HEK293 (cell line): Measurements from ENCODE around the gene NOXO1.
A peak's percentile ranks its signal among the peaks of the same experiment; 100 is the strongest.

ENCODE experiments used
- CTCF ChIA-PET: fragments of 350-600 bp; formaldehyde crosslinking; extraction: SDS; loops from one replicate; lab custom pipeline; 2021; ENCODE audit warnings: antibody characterized with exemption; lab: Yijun Ruan, JAX
- POLR2A ChIA-PET: fragments of 300-600 bp; formaldehyde crosslinking; extraction: SDS; loops from one replicate; lab custom pipeline; 2020; ENCODE audit warnings: antibody characterized with exemption, inconsistent platforms; lab: Yijun Ruan, JAX
- H3K27ac ChIP-seq: fragments of 200-500 bp; sonication (Bioruptor generic); 2 replicates; pipeline ENCODE4 v1.5.1; 2014; ENCODE audit warnings: low read depth, low read length, control low read depth, inconsistent platforms; ENCODE audit errors: extremely low read depth
- H3K36me3 ChIP-seq, 2 experiments: fragments of 200-500 bp in 1 of 2; sonication (Bioruptor generic) in 1 of 2; 1 replicate in 1 of 2; 2 replicates in 1 of 2; pipeline ENCODE4 v1.5.1; 2014 to 2017; ENCODE audit warnings: inconsistent platforms in 2 of 2, low read length in 2 of 2; ENCODE audit not compliant: control insufficient read depth in 2 of 2, insufficient read depth in 1 of 2
- H3K4me1 ChIP-seq: fragments of 200-500 bp; sonication (Bioruptor generic); 2 replicates; pipeline ENCODE4 v1.5.1; 2014; ENCODE audit warnings: mild to moderate bottlenecking, low read length, inconsistent platforms; ENCODE audit not compliant: control insufficient read depth, insufficient read depth
- H3K4me3 ChIP-seq: 2 replicates; pipeline ENCODE4 v1.5.1; 2011; ENCODE audit warnings: low read depth, mild to moderate bottlenecking, control low read depth, low read length, moderate library complexity
- H3K9me3 ChIP-seq: fragments of 200-500 bp; sonication (Bioruptor generic); 2 replicates; pipeline ENCODE4 v1.5.1; 2014; ENCODE audit warnings: low read depth, low read length, inconsistent platforms; ENCODE audit not compliant: control insufficient read depth, insufficient read depth
- CTCF ChIP-seq: fragments of 450-650 bp; formaldehyde crosslinking; IDR thresholded peaks from 2 replicates; pipeline ENCODE4 v1.5.1; 2016; ENCODE audit warnings: missing biosample characterization, missing genetic modification characterization
- GLIS2 ChIP-seq: fragments of 450-650 bp; formaldehyde crosslinking; IDR thresholded peaks from 2 replicates; pipeline ENCODE4 v1.5.1; 2016; ENCODE audit warnings: missing biosample characterization, missing genetic modification characterization
- IKZF3 ChIP-seq: fragments of 450-650 bp; IDR thresholded peaks from 2 replicates; pipeline ENCODE4 v1.5.0; 2018; ENCODE audit warnings: missing biosample characterization, mild to moderate bottlenecking, missing genetic modification characterization, moderate library complexity
- KLF1 ChIP-seq: fragments of 450-650 bp; formaldehyde crosslinking; IDR thresholded peaks from 2 replicates; pipeline ENCODE4 v1.5.1; 2016; ENCODE audit warnings: missing biosample characterization, missing genetic modification characterization
- KLF7 ChIP-seq: fragments of 450-650 bp; formaldehyde crosslinking; IDR thresholded peaks from 2 replicates; pipeline ENCODE4 v1.5.1; 2016; ENCODE audit warnings: missing biosample characterization, missing genetic modification characterization, borderline replicate concordance
- KLF9 ChIP-seq: fragments of 450-650 bp; formaldehyde crosslinking; IDR thresholded peaks from 2 replicates; pipeline ENCODE4 v1.5.1; 2016; ENCODE audit warnings: missing biosample characterization, missing genetic modification characterization, low read depth
- SP2 ChIP-seq: fragments of 450-650 bp; formaldehyde crosslinking; IDR thresholded peaks from 2 replicates; pipeline ENCODE4 v1.5.1; 2016; ENCODE audit warnings: missing biosample characterization, missing genetic modification characterization
- ZBTB11 ChIP-seq: fragments of 450-650 bp; formaldehyde crosslinking; conservative IDR thresholded peaks from 2 replicates; pipeline ENCODE4 v1.5.1; 2016; ENCODE audit warnings: low read depth, missing biosample characterization, missing genetic modification characterization
- ZBTB26 ChIP-seq: fragments of 450-650 bp; formaldehyde crosslinking; optimal IDR thresholded peaks from 2 replicates; pipeline ENCODE3; 2016; ENCODE audit warnings: missing biosample characterization, mild to moderate bottlenecking, missing genetic modification characterization
- ZBTB7A ChIP-seq: fragments of 450-650 bp; formaldehyde crosslinking; IDR thresholded peaks from 2 replicates; pipeline ENCODE4 v1.5.1; 2016; ENCODE audit warnings: low read depth, missing biosample characterization, missing genetic modification characterization
- ZBTB8A ChIP-seq: fragments of 450-650 bp; formaldehyde crosslinking; IDR thresholded peaks from 2 replicates; pipeline ENCODE4 v1.5.1; 2016; ENCODE audit warnings: missing biosample characterization, missing genetic modification characterization
- ZEB2 ChIP-seq: fragments of 450-650 bp; formaldehyde crosslinking; IDR thresholded peaks from 2 replicates; pipeline ENCODE4 v1.5.1; 2016; ENCODE audit warnings: missing biosample characterization, missing genetic modification characterization
- ZNF335 ChIP-seq: fragments of 450-650 bp; formaldehyde crosslinking; conservative IDR thresholded peaks from 2 replicates; pipeline ENCODE4 v1.5.1; 2016; ENCODE audit warnings: missing biosample characterization, missing genetic modification characterization
- ZNF341 ChIP-seq: fragments of 450-650 bp; formaldehyde crosslinking; IDR thresholded peaks from 2 replicates; pipeline ENCODE4; 2016; ENCODE audit warnings: low read depth, missing biosample characterization, missing genetic modification characterization
- ZNF394 ChIP-seq: fragments of 450-650 bp; formaldehyde crosslinking; IDR thresholded peaks from 2 replicates; pipeline ENCODE4 v1.5.1; 2016; ENCODE audit warnings: missing biosample characterization, missing genetic modification characterization, mild to moderate bottlenecking, moderate library complexity, borderline replicate concordance
- ZNF501 ChIP-seq: fragments of 450-650 bp; formaldehyde crosslinking; IDR thresholded peaks from 2 replicates; pipeline ENCODE4 v1.5.1; 2016; ENCODE audit warnings: missing biosample characterization, missing genetic modification characterization
- ZNF621 ChIP-seq: fragments of 450-650 bp; formaldehyde crosslinking; IDR thresholded peaks from 2 replicates; pipeline ENCODE4 v1.5.1; 2017; ENCODE audit warnings: missing biosample characterization, missing genetic modification characterization
- ZNF76 ChIP-seq: fragments of 450-650 bp; formaldehyde crosslinking; IDR thresholded peaks from 2 replicates; pipeline ENCODE4; 2016; ENCODE audit warnings: low read depth, missing biosample characterization, missing genetic modification characterization, borderline replicate concordance
- ZXDB ChIP-seq: fragments of 450-650 bp; formaldehyde crosslinking; IDR thresholded peaks from 2 replicates; pipeline ENCODE4 v1.5.1; 2016; ENCODE audit warnings: missing biosample characterization, missing genetic modification characterization
- TF ChIP-seq, protein P1 (sequence below): fragments of 450-650 bp; formaldehyde crosslinking; IDR thresholded peaks from 2 replicates; pipeline ENCODE4 v1.5.1; 2016; ENCODE audit warnings: missing biosample characterization, missing genetic modification characterization
- TF ChIP-seq, protein P2 (sequence below): fragments of 450-650 bp; formaldehyde crosslinking; IDR thresholded peaks from 2 replicates; pipeline ENCODE4 v1.5.1; 2016; ENCODE audit warnings: missing biosample characterization, missing genetic modification characterization
- TF ChIP-seq, protein P3 (sequence below): fragments of 450-650 bp; formaldehyde crosslinking; IDR thresholded peaks from 2 replicates; pipeline ENCODE4 v1.5.1; 2016; ENCODE audit warnings: missing biosample characterization, missing genetic modification characterization

The NOXO1 gene

GRCh38 chr16:2009164-2009711 lies 28.0 kb upstream of the NOXO1 start (continued):
- TF ChIP-seq ZBTB11: peak; percentile 34; the same call in 1 of the 2 replicates
- TF ChIP-seq GLIS2 (tag by site-specific recombination): peak; percentile 46; the same call in 1 of the 2 replicates
- TF ChIP-seq, protein P1, sequence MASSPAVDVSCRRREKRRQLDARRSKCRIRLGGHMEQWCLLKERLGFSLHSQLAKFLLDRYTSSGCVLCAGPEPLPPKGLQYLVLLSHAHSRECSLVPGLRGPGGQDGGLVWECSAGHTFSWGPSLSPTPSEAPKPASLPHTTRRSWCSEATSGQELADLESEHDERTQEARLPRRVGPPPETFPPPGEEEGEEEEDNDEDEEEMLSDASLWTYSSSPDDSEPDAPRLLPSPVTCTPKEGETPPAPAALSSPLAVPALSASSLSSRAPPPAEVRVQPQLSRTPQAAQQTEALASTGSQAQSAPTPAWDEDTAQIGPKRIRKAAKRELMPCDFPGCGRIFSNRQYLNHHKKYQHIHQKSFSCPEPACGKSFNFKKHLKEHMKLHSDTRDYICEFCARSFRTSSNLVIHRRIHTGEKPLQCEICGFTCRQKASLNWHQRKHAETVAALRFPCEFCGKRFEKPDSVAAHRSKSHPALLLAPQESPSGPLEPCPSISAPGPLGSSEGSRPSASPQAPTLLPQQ (tag by site-specific recombination): peak; percentile 19; the same call in 1 of the 2 replicates
- TF ChIP-seq ZEB2 (tag by site-specific recombination): no peak
- TF ChIP-seq, protein P2, sequence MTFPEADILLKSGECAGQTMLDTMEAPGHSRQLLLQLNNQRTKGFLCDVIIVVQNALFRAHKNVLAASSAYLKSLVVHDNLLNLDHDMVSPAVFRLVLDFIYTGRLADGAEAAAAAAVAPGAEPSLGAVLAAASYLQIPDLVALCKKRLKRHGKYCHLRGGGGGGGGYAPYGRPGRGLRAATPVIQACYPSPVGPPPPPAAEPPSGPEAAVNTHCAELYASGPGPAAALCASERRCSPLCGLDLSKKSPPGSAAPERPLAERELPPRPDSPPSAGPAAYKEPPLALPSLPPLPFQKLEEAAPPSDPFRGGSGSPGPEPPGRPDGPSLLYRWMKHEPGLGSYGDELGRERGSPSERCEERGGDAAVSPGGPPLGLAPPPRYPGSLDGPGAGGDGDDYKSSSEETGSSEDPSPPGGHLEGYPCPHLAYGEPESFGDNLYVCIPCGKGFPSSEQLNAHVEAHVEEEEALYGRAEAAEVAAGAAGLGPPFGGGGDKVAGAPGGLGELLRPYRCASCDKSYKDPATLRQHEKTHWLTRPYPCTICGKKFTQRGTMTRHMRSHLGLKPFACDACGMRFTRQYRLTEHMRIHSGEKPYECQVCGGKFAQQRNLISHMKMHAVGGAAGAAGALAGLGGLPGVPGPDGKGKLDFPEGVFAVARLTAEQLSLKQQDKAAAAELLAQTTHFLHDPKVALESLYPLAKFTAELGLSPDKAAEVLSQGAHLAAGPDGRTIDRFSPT (tag by site-specific recombination): no peak

DNA sequence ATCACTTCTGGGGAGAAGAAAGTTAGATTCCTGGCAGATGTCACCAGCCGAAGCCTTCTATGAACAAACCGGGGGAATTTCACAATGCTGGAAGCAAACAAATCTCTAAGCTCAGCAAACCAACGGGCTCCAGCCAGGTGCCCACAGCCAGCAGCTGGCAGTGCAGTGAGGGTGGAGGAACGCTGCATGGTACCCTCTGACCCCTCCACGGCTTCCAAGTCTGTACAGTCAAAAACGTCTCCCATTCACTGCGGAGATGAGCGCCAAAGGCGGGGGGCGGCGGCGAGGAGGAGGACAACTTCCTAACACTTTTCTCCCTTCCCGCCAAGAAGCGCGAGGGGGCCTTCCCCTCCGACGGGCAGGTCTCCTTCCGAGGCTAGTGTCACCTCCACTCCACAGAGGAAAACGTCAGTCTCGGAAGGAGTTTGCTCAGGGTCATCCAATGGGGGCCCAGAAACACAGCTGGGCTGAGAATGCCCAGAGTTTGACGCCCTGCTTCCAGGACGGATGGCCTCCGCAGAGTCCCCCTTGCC lies 27.4 kb upstream of the NOXO1 start:
- ChIA-PET CTCF (interaction anchor here (0.6 to 1.8 kb wide), 4 partner anchors 14 to 132 kb away, joined by 3 to 7 read pairs (median 5); no protein-coding TSS in a partner anchor), POLR2A (interaction anchor here (0.6 to 2.7 kb wide), 5 partner anchors 21 to 226 kb away, joined by 3 to 17 read pairs (median 4); partner anchors contain the start of genes NUBP2, SPSB3, TBL3 and TRAF7)
- Histone ChIP-seq H3K4me3 (peak overlapping the region; percentile 75), H3K36me3 (peaks cover 0 to 28% of the 10 kb centered on the region in 2 experiments; a peak in 1 of 3 replicates), H3K9me3 (no peaks in the 10 kb centered on the region), H3K27ac (peak overlapping the region; percentile 97), H3K4me1 (peaks cover 29% of the 10 kb centered on the region)
- TF ChIP-seq ZXDB (tag by site-specific recombination): 0 out of 2 replicates have a peak, but pooled peaks have one; percentile 35
- 0 out of 2 replicates have a peak, but pooled peaks have one; percentile 10 for TF ChIP-seq KLF1 (tag by site-specific recombination)
- TF ChIP-seq ZNF335 (tag by site-specific recombination): peak; percentile 78
- TF ChIP-seq ZNF76 (tag by site-specific recombination): peak; percentile 22; the same call in 1 of the 2 replicates
- TF ChIP-seq KLF9 (tag by site-specific recombination): peak; percentile 28; the same call in 1 of the 2 replicates
- no peak for TF ChIP-seq ZNF501 (tag by site-specific recombination)
- peak; percentile 22 for TF ChIP-seq ZBTB26
- TF ChIP-seq KLF7: no peak
- peak; percentile 49 for TF ChIP-seq CTCF (tag by site-specific recombination)
- TF ChIP-seq SP2 (tag by site-specific recombination): peak; percentile 72
- peak; percentile 82 for TF ChIP-seq ZBTB8A (tag by site-specific recombination)
- no peak; the same call in 1 of the 2 replicates for TF ChIP-seq ZBTB7A
- TF ChIP-seq IKZF3 (tag by site-specific recombination): 0 out of 2 replicates have a peak, but pooled peaks have one; percentile 27
- TF ChIP-seq, protein P3, sequence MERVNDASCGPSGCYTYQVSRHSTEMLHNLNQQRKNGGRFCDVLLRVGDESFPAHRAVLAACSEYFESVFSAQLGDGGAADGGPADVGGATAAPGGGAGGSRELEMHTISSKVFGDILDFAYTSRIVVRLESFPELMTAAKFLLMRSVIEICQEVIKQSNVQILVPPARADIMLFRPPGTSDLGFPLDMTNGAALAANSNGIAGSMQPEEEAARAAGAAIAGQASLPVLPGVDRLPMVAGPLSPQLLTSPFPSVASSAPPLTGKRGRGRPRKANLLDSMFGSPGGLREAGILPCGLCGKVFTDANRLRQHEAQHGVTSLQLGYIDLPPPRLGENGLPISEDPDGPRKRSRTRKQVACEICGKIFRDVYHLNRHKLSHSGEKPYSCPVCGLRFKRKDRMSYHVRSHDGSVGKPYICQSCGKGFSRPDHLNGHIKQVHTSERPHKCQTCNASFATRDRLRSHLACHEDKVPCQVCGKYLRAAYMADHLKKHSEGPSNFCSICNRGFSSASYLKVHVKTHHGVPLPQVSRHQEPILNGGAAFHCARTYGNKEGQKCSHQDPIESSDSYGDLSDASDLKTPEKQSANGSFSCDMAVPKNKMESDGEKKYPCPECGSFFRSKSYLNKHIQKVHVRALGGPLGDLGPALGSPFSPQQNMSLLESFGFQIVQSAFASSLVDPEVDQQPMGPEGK (tag by site-specific recombination): peak; percentile 50; the same call in 1 of the 2 replicates
- peak; percentile 72 for TF ChIP-seq GLIS2 (tag by site-specific recombination)
- TF ChIP-seq ZNF341 (tag by site-specific recombination): peak; percentile 48
- 0 out of 2 replicates have a peak, but pooled peaks have one; percentile 9 for TF ChIP-seq ZNF394
- no peak for TF ChIP-seq ZNF621
